Measurements from ENCODE around the gene TPSG1.

TPSG1 gene

GRCh38 chr16:1175566-1176279, 49.3 kb downstream of the TPSG1 start:
- no peak overlapping the region for H3K4me3 ChIP-seq (replicated peaks; ENCODE audit: low read depth, low read length)
- no peak for TF ChIP-seq CTCF (IDR thresholded peaks at IDR 0.05; ENCODE audit: low read depth, low read length, missing control alignments)
- no peak for DNase-seq (ENCODE audit: extremely low read depth, low read depth)

GRCh38 chr16:1174477-1175357, 50.4 kb downstream of the TPSG1 start:
- TF ChIP-seq CTCF (IDR thresholded peaks at IDR 0.05; ENCODE audit: low read depth, low read length, missing control alignments) = no peak
- DNase-seq (ENCODE audit: extremely low read depth, low read depth) = no peak
- no peak overlapping the region for H3K4me3 ChIP-seq (replicated peaks; ENCODE audit: low read depth, low read length)

- TF ChIP-seq CTCF (IDR thresholded peaks at IDR 0.05; ENCODE audit: low read depth, low read length, missing control alignments) = no peak
- H3K4me3 ChIP-seq (replicated peaks; ENCODE audit: low read depth, low read length) = no peak overlapping the region
- DNase-seq (ENCODE audit: extremely low read depth, low read depth) = no peak
Observed at GRCh38 chr16:1173788-1174451, 51.1 kb downstream of the TPSG1 start.

GRCh38 chr16:1172651-1173050, 52.4 kb downstream of the TPSG1 start:
- DNase-seq (ENCODE audit: extremely low read depth, low read depth) = no peak
- no peak for TF ChIP-seq CTCF (IDR thresholded peaks at IDR 0.05; ENCODE audit: low read depth, low read length, missing control alignments)
- H3K4me3 ChIP-seq (replicated peaks; ENCODE audit: low read depth, low read length) = no peak overlapping the region

- no peak for DNase-seq (ENCODE audit: extremely low read depth, low read depth)
- TF ChIP-seq CTCF (IDR thresholded peaks at IDR 0.05; ENCODE audit: low read depth, low read length, missing control alignments) = no peak
- no peak overlapping the region for H3K4me3 ChIP-seq (replicated peaks; ENCODE audit: low read depth, low read length)
Observed at GRCh38 chr16:1171854-1172428, 53.1 kb downstream of the TPSG1 start.
